Measurements from ENCODE around the gene PPDPF.

The PPDPF gene

GRCh38 chr20:63527184-63527583 lies 6.6 kb downstream of the PPDPF start:
- no peak for DNase-seq
- no peak for TF ChIP-seq CTCF (IDR thresholded peaks at IDR 0.05; ENCODE audit: low read depth, low read length)
- H3K36me3 ChIP-seq, result peaks cover 16% of the 10 kb centered on the region
- H3K27ac ChIP-seq, result no peak overlapping the region
- no peaks in the 10 kb centered on the region for H3K27me3 ChIP-seq (ENCODE audit: insufficient read depth, low read depth, severe bottlenecking)
- H3K9me3 ChIP-seq (ENCODE audit: severe bottlenecking), result peaks cover 9% of the 10 kb centered on the region
- H3K4me3 ChIP-seq (ENCODE audit: low read depth, low read length), result no peak overlapping the region

- Histone ChIP-seq H3K9me3 (ENCODE audit: severe bottlenecking) (no peaks in the 10 kb centered on the region), H3K27ac (no peak overlapping the region), H3K4me3 (ENCODE audit: low read depth, low read length) (no peak overlapping the region), H3K27me3 (ENCODE audit: insufficient read depth, low read depth, severe bottlenecking) (no peaks in the 10 kb centered on the region), H3K36me3 (no peaks in the 10 kb centered on the region)
- DNase-seq, result no peak
- no peak for TF ChIP-seq CTCF (IDR thresholded peaks at IDR 0.05; ENCODE audit: low read depth, low read length)
These were observed 8.8 kb downstream of the PPDPF start for GRCh38 chr20:63529180-63529860.

GRCh38 chr20:63529861-63530787 lies 9.6 kb downstream of the PPDPF start:
- Histone ChIP-seq H3K27ac (no peak overlapping the region), H3K4me3 (ENCODE audit: low read depth, low read length) (no peak overlapping the region), H3K9me3 (ENCODE audit: severe bottlenecking) (no peaks in the 10 kb centered on the region), H3K27me3 (ENCODE audit: insufficient read depth, low read depth, severe bottlenecking) (no peaks in the 10 kb centered on the region), H3K36me3 (no peaks in the 10 kb centered on the region)
- DNase-seq, result no peak
- no peak for TF ChIP-seq CTCF (IDR thresholded peaks at IDR 0.05; ENCODE audit: low read depth, low read length)

- no peak overlapping the region for H3K4me3 ChIP-seq (ENCODE audit: low read depth, low read length)
- H3K36me3 ChIP-seq, result no peaks in the 10 kb centered on the region
- no peak for DNase-seq
- H3K27ac ChIP-seq, result no peak overlapping the region
- H3K27me3 ChIP-seq (ENCODE audit: insufficient read depth, low read depth, severe bottlenecking), result no peaks in the 10 kb centered on the region
- H3K9me3 ChIP-seq (ENCODE audit: severe bottlenecking), result no peaks in the 10 kb centered on the region
- no peak for TF ChIP-seq CTCF (IDR thresholded peaks at IDR 0.05; ENCODE audit: low read depth, low read length)
These were observed 10.2 kb downstream of the PPDPF start for GRCh38 chr20:63530788-63531160.

GRCh38 chr20:63531686-63532448 lies 11.3 kb downstream of the PPDPF start:
- Histone ChIP-seq H3K36me3 (no peaks in the 10 kb centered on the region), H3K4me3 (ENCODE audit: low read depth, low read length) (no peak overlapping the region), H3K27me3 (ENCODE audit: insufficient read depth, low read depth, severe bottlenecking) (no peaks in the 10 kb centered on the region), H3K9me3 (ENCODE audit: severe bottlenecking) (no peaks in the 10 kb centered on the region), H3K27ac (no peak overlapping the region)
- TF ChIP-seq CTCF (IDR thresholded peaks at IDR 0.05; ENCODE audit: low read depth, low read length), result no peak
- DNase-seq, result no peak

Data from WERI-Rb-1 (cell line).